ENCODE results near the gene DISP2. TPM values are rescaled to one million over a fixed set of nuclear protein-coding genes. Genes with fewer than 3 reads are reported as not detected.

Gene DISP2
- total and polyA plus RNA-seq, 9 of the 15 experiments (the other 6 are each of a cell fraction or from before 2014, with no cell fraction given), result 0.06 to 0.89 (median 0.15) TPM; not detected in 1

DNA sequence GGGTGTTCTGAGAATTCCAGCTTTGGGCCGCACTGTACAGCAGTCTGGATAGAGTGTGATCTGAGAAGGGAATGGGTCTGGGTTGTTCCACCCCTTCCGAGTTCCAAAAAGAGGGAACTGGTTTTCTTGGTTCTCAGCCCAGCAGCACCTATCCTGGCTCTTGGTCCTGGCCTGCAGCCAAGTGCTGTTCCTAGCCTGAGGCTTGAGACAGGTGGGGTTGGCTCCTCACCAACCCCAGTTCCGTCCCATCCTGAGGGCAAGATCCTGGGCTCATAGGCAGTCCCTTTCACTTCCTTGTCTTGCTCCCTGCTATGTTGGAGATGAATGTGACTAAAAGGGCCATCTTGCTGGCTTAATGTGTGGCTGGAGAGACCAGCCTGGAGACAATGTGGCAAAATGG, 62.8 kb downstream of the DISP2 start:
- WGBS (ENCODE audit: insufficient coverage, low coverage, missing lambda C conversion rate), result 69% methylated on average over 3 of the region's 3 CpGs
- TF ChIP-seq NFIC (IDR thresholded peaks at IDR 0.05) (peak; percentile 79), SPI1 (IDR thresholded peaks at IDR 0.05; ENCODE audit: borderline replicate concordance, low read depth, low read length) (peak; percentile 14; the same call in 1 of the 2 replicates), LARP7 (IDR thresholded peaks at IDR 0.05) (no peak)
- no peak for FAIRE-seq
- Histone ChIP-seq H4K20me1 (replicated peaks; ENCODE audit: control insufficient read depth, insufficient read depth, low read length) (no peaks in the 10 kb centered on the region), H3K4me3 (no peak overlapping the region), H3K9ac (ENCODE audit: insufficient read depth in 1 of 2, low read depth in 2 of 2, low read length in 2 of 2) (0 out of 4 replicates have a peak overlapping the region, but pooled peaks of 1 of the 2 experiments have one; percentile 18), H3K9me1 (ENCODE audit: control insufficient read depth, insufficient read depth, low read length) (no peaks in the 10 kb centered on the region), H3K27me3 (ENCODE audit: control insufficient read depth in 2 of 2, insufficient read depth in 2 of 2, low read length in 2 of 2) (no peaks in the 10 kb centered on the region), H3K79me2 (ENCODE audit: control insufficient read depth, insufficient read depth, low read length) (no peaks in the 10 kb centered on the region), H3K4me2 (ENCODE audit: insufficient read depth, low read length) (no peak overlapping the region), H3K27ac (ENCODE audit: extremely low read depth, low read depth, low read length) (no peak overlapping the region), H3K36me3 (ENCODE audit: control insufficient read depth, insufficient read depth, low read length) (no peaks in the 10 kb centered on the region), H3K4me1 (replicated peaks in 1 of 2; ENCODE audit: control insufficient read depth in 2 of 2, insufficient read depth in 2 of 2, low read length in 2 of 2) (peaks cover 0 to 14% of the 10 kb centered on the region in 2 experiments; a peak in 3 of 5 replicates), H2AFZ (ENCODE audit: low read depth, low read length) (no peak overlapping the region), H3K9me3 (replicated peaks; ENCODE audit: control insufficient read depth, insufficient read depth, low read depth, low read length) (no peaks in the 10 kb centered on the region)
- no TSS peak for BruUV-seq (replicated peaks)
- ChIA-PET POLR2A (interaction anchor here (1.0 kb wide), 1 partner anchor 46 kb away, joined by 3 read pairs; no protein-coding TSS in a partner anchor), CTCF (ENCODE audit: low intra/inter-chr PET ratio) (interaction anchor here (1.8 to 3.1 kb wide), 4 partner anchors 52 to 141 kb away, joined by 7 to 28 read pairs (median 26); no protein-coding TSS in a partner anchor)
- in situ Hi-C loops (cut with MboI) (loop anchor here (5.0 to 10.0 kb wide), 3 partner anchors 73 to 366 kb away; no protein-coding TSS in a partner anchor), intact Hi-C loops (cut with micrococcal nuclease) (loop anchor here (5.0 kb wide), 2 partner anchors 63 to 98 kb away; partner anchors contain the start of genes DISP2 and INAFM2)
- no peak for DNase-seq (ENCODE audit: extremely low read depth in 1 of 4, low spot score in 3 of 4)
- no peak for ATAC-seq

Data from K562 (cell line).